ENCODE measurements around the gene ZHX3.
"Not testable (repeated sequence)": the region's sequence is repeated elsewhere in the genome, so short reads cannot be mapped to it uniquely, and the experiment has no call there.

DNA sequence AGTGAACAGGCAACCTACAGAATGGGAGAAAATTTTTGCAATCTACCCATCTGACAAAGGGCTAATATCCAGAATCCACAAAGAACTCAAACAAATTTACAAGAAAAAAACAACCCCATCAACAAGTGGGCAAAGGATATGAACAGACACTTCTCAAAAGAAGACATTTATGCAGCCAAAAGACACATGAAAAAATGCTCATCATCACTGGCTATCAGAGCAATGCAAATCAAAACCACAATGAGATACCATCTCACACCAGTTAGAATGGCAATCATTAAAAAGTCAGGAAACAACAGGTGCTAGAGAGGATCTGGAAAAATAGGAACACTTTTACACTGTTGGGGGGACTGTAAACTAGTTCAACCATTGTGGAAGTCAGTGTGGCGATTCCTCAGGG is 80.7 kb downstream of the ZHX3 start:
- TF ChIP-seq, protein P1, sequence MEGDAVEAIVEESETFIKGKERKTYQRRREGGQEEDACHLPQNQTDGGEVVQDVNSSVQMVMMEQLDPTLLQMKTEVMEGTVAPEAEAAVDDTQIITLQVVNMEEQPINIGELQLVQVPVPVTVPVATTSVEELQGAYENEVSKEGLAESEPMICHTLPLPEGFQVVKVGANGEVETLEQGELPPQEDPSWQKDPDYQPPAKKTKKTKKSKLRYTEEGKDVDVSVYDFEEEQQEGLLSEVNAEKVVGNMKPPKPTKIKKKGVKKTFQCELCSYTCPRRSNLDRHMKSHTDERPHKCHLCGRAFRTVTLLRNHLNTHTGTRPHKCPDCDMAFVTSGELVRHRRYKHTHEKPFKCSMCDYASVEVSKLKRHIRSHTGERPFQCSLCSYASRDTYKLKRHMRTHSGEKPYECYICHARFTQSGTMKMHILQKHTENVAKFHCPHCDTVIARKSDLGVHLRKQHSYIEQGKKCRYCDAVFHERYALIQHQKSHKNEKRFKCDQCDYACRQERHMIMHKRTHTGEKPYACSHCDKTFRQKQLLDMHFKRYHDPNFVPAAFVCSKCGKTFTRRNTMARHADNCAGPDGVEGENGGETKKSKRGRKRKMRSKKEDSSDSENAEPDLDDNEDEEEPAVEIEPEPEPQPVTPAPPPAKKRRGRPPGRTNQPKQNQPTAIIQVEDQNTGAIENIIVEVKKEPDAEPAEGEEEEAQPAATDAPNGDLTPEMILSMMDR (IDR thresholded peaks at IDR 0.05; ENCODE audit: low read depth, low read length, missing input control) = not testable (repeated sequence)
- TF ChIP-seq FOXA2 (IDR thresholded peaks at IDR 0.05); TAF1 (conservative IDR thresholded peaks at IDR 0.05); FOXA1 (IDR thresholded peaks at IDR 0.05): not testable (repeated sequence)
- TF ChIP-seq, protein P2, sequence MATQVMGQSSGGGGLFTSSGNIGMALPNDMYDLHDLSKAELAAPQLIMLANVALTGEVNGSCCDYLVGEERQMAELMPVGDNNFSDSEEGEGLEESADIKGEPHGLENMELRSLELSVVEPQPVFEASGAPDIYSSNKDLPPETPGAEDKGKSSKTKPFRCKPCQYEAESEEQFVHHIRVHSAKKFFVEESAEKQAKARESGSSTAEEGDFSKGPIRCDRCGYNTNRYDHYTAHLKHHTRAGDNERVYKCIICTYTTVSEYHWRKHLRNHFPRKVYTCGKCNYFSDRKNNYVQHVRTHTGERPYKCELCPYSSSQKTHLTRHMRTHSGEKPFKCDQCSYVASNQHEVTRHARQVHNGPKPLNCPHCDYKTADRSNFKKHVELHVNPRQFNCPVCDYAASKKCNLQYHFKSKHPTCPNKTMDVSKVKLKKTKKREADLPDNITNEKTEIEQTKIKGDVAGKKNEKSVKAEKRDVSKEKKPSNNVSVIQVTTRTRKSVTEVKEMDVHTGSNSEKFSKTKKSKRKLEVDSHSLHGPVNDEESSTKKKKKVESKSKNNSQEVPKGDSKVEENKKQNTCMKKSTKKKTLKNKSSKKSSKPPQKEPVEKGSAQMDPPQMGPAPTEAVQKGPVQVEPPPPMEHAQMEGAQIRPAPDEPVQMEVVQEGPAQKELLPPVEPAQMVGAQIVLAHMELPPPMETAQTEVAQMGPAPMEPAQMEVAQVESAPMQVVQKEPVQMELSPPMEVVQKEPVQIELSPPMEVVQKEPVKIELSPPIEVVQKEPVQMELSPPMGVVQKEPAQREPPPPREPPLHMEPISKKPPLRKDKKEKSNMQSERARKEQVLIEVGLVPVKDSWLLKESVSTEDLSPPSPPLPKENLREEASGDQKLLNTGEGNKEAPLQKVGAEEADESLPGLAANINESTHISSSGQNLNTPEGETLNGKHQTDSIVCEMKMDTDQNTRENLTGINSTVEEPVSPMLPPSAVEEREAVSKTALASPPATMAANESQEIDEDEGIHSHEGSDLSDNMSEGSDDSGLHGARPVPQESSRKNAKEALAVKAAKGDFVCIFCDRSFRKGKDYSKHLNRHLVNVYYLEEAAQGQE (IDR thresholded peaks at IDR 0.05) = not testable (repeated sequence)

Measured in liver (tissue), 3 donors.